GM23338 (cell line): ENCODE data around the gene MBOAT7. TPM values are rescaled to one million over a fixed set of nuclear protein-coding genes. Genes with fewer than 3 reads are reported as not detected.

Experiments used
- ATAC-seq: fragments of 200-7000 bp; cut with Tn5 transposase; 3 replicates; pipeline ENCODE4 v1.9.1; 2020
- DNase-seq: peaks from one replicate; pipeline ENCODE4 v3.0.0-alpha.2; 2015; ENCODE audit warnings: low spot score
- H2AFZ ChIP-seq: fragments of 200-600 bp; sonication (generic); 2 replicates; pipeline ENCODE4 v1.8.0; 2016; ENCODE audit warnings: antibody characterized with exemption, mild to moderate bottlenecking, moderate library complexity
- H3F3A ChIP-seq: fragments of 200-600 bp; sonication (generic); replicated peaks from 2 replicates; pipeline ENCODE4 v1.8.0; 2017; ENCODE audit warnings: antibody characterized with exemption, mixed run types, low read depth
- H3K27ac ChIP-seq: fragments of 200-600 bp; sonication (generic); 2 replicates; pipeline ENCODE4 v1.6.1; 2016; ENCODE audit warnings: low read depth
- H3K27me3 ChIP-seq: fragments of 200-600 bp; sonication (generic); 2 replicates; pipeline ENCODE4 v1.8.0; 2016; ENCODE audit warnings: mild to moderate bottlenecking, mixed run types, moderate library complexity; ENCODE audit not compliant: insufficient read depth
- H3K36me3 ChIP-seq: fragments of 200-600 bp; sonication (generic); 2 replicates; pipeline ENCODE4 v1.8.0; 2016; ENCODE audit warnings: mild to moderate bottlenecking; ENCODE audit not compliant: insufficient read depth
- H3K4me1 ChIP-seq: fragments of 200-600 bp; sonication (generic); 2 replicates; pipeline ENCODE4 v1.8.0; 2016; ENCODE audit warnings: mild to moderate bottlenecking, moderate library complexity; ENCODE audit not compliant: insufficient read depth
- H3K4me2 ChIP-seq: fragments of 200-600 bp; sonication (generic); 2 replicates; pipeline ENCODE4 v1.7.1; 2017; ENCODE audit warnings: mixed run types
- H3K4me3 ChIP-seq: fragments of 200-600 bp; sonication (generic); 2 replicates; pipeline ENCODE4 v1.6.1; 2016; ENCODE audit warnings: mixed run types
- H3K79me2 ChIP-seq: fragments of 200-600 bp; sonication (generic); replicated peaks from 2 replicates; pipeline ENCODE4 v1.8.0; 2017; ENCODE audit warnings: mild to moderate bottlenecking; ENCODE audit not compliant: insufficient read depth
- H3K9me2 ChIP-seq: fragments of 200-600 bp; sonication (generic); 2 replicates; pipeline ENCODE4 v1.8.0; 2017; ENCODE audit not compliant: insufficient read depth
- H4K20me1 ChIP-seq: fragments of 200-600 bp; sonication (generic); replicated peaks from 2 replicates; pipeline ENCODE4 v1.8.0; 2017; ENCODE audit warnings: mild to moderate bottlenecking; ENCODE audit not compliant: insufficient read depth
- H3K27ac Mint-ChIP-seq: 2 replicates; pipeline ENCODE4 v1.8.0; 2020; ENCODE audit warnings: inconsistent platforms, mild to moderate bottlenecking, moderate library complexity, mixed read lengths
- H3K27me3 Mint-ChIP-seq: 3 replicates; pipeline ENCODE4 v1.8.0; 2022; ENCODE audit warnings: low read depth, mild to moderate bottlenecking, moderate library complexity, mixed read lengths, inconsistent platforms; ENCODE audit not compliant: insufficient read depth, poor library complexity
- H3K36me3 Mint-ChIP-seq: 3 replicates; pipeline ENCODE4 v1.8.0; 2021; ENCODE audit warnings: low read depth, mild to moderate bottlenecking, inconsistent platforms, moderate library complexity, mixed read lengths
- H3K4me1 Mint-ChIP-seq: 3 replicates; pipeline ENCODE4 v1.8.0; 2020; ENCODE audit warnings: mild to moderate bottlenecking, inconsistent platforms, mixed read lengths
- H3K4me3 Mint-ChIP-seq: 3 replicates; pipeline ENCODE4 v1.8.0; 2021; ENCODE audit warnings: moderate library complexity, mild to moderate bottlenecking, inconsistent platforms, mixed read lengths
- H3K9me3 Mint-ChIP-seq: 3 replicates; pipeline ENCODE4 v1.8.0; 2020; ENCODE audit warnings: moderate library complexity, mild to moderate bottlenecking, inconsistent platforms, mixed read lengths
- CREB1 ChIP-seq: fragments of 250-450 bp; sonication (Bioruptor Pico); IDR thresholded peaks from 2 replicates; pipeline ENCODE4 v1.5.0; 2020; ENCODE audit warnings: low read depth, mild to moderate bottlenecking, moderate library complexity
- EZH2phosphoT487 ChIP-seq: fragments of 200-600 bp; sonication (generic); IDR thresholded peaks from one replicate; pipeline ENCODE4 v1.8.1; 2018; ENCODE audit warnings: antibody characterized with exemption; ENCODE audit not compliant: unreplicated experiment
- POLR2AphosphoS5 ChIP-seq: IDR thresholded peaks from 2 replicates; pipeline ENCODE4 v1.6.1; 2016; ENCODE audit warnings: antibody characterized with exemption, low read depth
- STAT1 ChIP-seq: IDR thresholded peaks from one replicate; pipeline ENCODE4 v1.6.1; 2016; ENCODE audit warnings: antibody characterized with exemption; ENCODE audit not compliant: unreplicated experiment
- ZNF331 ChIP-seq: fragments of 250-450 bp; sonication (Bioruptor Pico); IDR thresholded peaks from 2 replicates; pipeline ENCODE4 v1.5.0; 2020; ENCODE audit warnings: low read depth, mild to moderate bottlenecking, moderate library complexity
- polyA plus RNA-seq: library from polyadenylated mRNA; unstranded; fragments of >200 nt; fragmentation: Nextera tagmentation; extraction: Ambion mirVana; gene quantifications from 2 replicates; pipeline ENCODE4 v1.2.1, GENCODE V29; 2016
- total RNA-seq: library from RNA; depleted of rRNA; stranded (reverse); fragments of >200 nt; shearing (Covaris generic); gene quantifications from 2 replicates; pipeline ENCODE4 v1.2.3, GENCODE V29; 2014
- TF ChIP-seq, protein P1 (sequence below): fragments of 250-450 bp; sonication (Bioruptor Pico); IDR thresholded peaks from 2 replicates; pipeline ENCODE4 v1.5.0; 2020; ENCODE audit warnings: mild to moderate bottlenecking, moderate library complexity
- TF ChIP-seq, protein P2 (sequence below), 2 experiments: fragments of 200-600 bp in 1 of 2; sonication (generic) in 1 of 2; conservative IDR thresholded peaks; 2 replicates each; pipeline versions ENCODE4 v1.5.1 to v1.6.1; 2016 to 2017; ENCODE audit warnings: antibody characterized with exemption in 2 of 2, low read depth in 2 of 2, mild to moderate bottlenecking in 2 of 2, moderate library complexity in 1 of 2

Gene MBOAT7
- total and polyA plus RNA-seq, 2 experiments from 2014 or later, result 77.8 to 184 TPM

DNA sequence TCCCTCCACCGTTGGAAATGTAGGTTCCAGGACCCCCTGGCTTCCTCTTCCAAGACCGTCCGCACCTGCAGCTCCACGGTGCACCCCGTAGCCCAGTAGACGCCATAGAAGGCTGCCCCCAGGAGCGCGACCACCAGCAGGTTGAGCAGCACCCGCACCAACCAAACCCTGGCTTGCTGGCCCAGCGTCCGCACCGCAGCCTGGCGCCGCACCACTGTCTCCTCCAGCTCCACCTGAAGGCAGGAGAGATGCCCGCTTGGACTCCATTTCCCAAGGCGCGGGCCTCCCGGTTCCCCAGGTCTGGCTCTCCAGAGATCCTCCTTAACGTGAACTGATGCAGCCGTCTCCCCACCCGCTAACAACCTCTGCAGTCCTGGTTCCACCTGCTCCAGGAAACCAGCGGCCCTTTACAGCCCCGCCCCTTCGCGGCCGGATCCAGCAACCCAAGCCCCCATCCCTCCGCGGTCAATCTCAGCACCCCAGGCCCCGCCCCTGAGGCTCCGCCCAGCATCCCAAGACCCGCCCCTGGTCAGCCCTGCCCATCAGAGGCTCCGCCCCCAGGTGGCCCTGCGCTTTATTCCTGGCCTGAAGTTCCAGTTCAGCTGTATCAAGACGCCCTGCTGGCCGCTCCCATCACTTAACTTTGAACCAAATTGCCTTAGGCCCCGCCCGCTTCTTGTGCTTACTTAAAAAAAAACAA, 24.9 kb downstream of the MBOAT7 start:
- H3K27ac Mint-ChIP-seq, result no peak overlapping the region
- Histone ChIP-seq H3K79me2 (no peaks in the 10 kb centered on the region), H3K36me3 (no peaks in the 10 kb centered on the region), H3K27ac (no peak overlapping the region), H3K27me3 (peaks cover 7% of the 10 kb centered on the region; the same call in 1 of the 2 replicates), H3K4me3 (peak overlapping the region; percentile 65), H3K4me2 (peak overlapping the region; percentile 90), H3K4me1 (peaks cover 5% of the 10 kb centered on the region; the same call in 1 of the 2 replicates), H3F3A (peaks cover 22% of the 10 kb centered on the region), H4K20me1 (peaks cover 2% of the 10 kb centered on the region; the same call in 1 of the 2 replicates), H2AFZ (peak overlapping the region; percentile 63; the same call in 1 of the 2 replicates), H3K9me2 (no peaks in the 10 kb centered on the region)
- TF ChIP-seq, protein P1, sequence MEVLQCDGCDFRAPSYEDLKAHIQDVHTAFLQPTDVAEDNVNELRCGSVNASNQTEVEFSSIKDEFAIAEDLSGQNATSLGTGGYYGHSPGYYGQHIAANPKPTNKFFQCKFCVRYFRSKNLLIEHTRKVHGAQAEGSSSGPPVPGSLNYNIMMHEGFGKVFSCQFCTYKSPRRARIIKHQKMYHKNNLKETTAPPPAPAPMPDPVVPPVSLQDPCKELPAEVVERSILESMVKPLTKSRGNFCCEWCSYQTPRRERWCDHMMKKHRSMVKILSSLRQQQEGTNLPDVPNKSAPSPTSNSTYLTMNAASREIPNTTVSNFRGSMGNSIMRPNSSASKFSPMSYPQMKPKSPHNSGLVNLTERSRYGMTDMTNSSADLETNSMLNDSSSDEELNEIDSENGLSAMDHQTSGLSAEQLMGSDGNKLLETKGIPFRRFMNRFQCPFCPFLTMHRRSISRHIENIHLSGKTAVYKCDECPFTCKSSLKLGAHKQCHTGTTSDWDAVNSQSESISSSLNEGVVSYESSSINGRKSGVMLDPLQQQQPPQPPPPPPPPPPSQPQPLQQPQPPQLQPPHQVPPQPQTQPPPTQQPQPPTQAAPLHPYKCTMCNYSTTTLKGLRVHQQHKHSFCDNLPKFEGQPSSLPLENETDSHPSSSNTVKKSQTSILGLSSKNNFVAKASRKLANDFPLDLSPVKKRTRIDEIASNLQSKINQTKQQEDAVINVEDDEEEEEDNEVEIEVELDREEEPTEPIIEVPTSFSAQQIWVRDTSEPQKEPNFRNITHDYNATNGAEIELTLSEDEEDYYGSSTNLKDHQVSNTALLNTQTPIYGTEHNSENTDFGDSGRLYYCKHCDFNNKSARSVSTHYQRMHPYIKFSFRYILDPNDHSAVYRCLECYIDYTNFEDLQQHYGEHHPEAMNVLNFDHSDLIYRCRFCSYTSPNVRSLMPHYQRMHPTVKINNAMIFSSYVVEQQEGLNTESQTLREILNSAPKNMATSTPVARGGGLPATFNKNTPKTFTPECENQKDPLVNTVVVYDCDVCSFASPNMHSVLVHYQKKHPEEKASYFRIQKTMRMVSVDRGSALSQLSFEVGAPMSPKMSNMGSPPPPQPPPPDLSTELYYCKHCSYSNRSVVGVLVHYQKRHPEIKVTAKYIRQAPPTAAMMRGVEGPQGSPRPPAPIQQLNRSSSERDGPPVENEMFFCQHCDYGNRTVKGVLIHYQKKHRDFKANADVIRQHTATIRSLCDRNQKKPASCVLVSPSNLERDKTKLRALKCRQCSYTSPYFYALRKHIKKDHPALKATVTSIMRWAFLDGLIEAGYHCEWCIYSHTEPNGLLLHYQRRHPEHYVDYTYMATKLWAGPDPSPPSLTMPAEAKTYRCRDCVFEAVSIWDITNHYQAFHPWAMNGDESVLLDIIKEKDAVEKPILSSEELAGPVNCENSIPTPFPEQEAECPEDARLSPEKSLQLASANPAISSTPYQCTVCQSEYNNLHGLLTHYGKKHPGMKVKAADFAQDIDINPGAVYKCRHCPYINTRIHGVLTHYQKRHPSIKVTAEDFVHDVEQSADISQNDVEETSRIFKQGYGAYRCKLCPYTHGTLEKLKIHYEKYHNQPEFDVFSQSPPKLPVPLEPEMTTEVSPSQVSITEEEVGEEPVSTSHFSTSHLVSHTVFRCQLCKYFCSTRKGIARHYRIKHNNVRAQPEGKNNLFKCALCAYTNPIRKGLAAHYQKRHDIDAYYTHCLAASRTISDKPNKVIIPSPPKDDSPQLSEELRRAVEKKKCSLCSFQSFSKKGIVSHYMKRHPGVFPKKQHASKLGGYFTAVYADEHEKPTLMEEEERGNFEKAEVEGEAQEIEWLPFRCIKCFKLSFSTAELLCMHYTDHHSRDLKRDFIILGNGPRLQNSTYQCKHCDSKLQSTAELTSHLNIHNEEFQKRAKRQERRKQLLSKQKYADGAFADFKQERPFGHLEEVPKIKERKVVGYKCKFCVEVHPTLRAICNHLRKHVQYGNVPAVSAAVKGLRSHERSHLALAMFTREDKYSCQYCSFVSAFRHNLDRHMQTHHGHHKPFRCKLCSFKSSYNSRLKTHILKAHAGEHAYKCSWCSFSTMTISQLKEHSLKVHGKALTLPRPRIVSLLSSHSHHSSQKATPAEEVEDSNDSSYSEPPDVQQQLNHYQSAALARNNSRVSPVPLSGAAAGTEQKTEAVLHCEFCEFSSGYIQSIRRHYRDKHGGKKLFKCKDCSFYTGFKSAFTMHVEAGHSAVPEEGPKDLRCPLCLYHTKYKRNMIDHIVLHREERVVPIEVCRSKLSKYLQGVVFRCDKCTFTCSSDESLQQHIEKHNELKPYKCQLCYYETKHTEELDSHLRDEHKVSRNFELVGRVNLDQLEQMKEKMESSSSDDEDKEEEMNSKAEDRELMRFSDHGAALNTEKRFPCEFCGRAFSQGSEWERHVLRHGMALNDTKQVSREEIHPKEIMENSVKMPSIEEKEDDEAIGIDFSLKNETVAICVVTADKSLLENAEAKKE (CRISPR knock-in tag), result no peak
- TF ChIP-seq STAT1 (no peak), POLR2AphosphoS5 (peak; percentile 47), EZH2phosphoT487 (no peak), CREB1 (no peak), ZNF331 (CRISPR knock-in tag) (no peak)
- TF ChIP-seq, protein P2, sequence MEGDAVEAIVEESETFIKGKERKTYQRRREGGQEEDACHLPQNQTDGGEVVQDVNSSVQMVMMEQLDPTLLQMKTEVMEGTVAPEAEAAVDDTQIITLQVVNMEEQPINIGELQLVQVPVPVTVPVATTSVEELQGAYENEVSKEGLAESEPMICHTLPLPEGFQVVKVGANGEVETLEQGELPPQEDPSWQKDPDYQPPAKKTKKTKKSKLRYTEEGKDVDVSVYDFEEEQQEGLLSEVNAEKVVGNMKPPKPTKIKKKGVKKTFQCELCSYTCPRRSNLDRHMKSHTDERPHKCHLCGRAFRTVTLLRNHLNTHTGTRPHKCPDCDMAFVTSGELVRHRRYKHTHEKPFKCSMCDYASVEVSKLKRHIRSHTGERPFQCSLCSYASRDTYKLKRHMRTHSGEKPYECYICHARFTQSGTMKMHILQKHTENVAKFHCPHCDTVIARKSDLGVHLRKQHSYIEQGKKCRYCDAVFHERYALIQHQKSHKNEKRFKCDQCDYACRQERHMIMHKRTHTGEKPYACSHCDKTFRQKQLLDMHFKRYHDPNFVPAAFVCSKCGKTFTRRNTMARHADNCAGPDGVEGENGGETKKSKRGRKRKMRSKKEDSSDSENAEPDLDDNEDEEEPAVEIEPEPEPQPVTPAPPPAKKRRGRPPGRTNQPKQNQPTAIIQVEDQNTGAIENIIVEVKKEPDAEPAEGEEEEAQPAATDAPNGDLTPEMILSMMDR (conservative IDR thresholded peaks at IDR 0.05; ENCODE audit: low read depth in 2 of 2), result no peak
- ATAC-seq, result peak; percentile 40
- peaks cover 47% of the 10 kb centered on the region for H3K27me3 Mint-ChIP-seq
- no peaks in the 10 kb centered on the region; the same call in 2 of the 3 replicates for H3K9me3 Mint-ChIP-seq
- no peaks in the 10 kb centered on the region for H3K36me3 Mint-ChIP-seq
- DNase-seq, result peak; percentile 97
- H3K4me3 Mint-ChIP-seq, result peak overlapping the region; percentile 73
- peaks cover 30% of the 10 kb centered on the region for H3K4me1 Mint-ChIP-seq
